ENCODE results near the gene SERINC2. TPM values are rescaled to one million over a fixed set of nuclear protein-coding genes. Genes with fewer than 3 reads are reported as not detected.
"Not testable (repeated sequence)": the region's sequence is repeated elsewhere in the genome, so short reads cannot be mapped to it uniquely, and the experiment has no call there.

The SERINC2 gene
- total RNA-seq, 1 donor from 2014 or later: not detected

DNA sequence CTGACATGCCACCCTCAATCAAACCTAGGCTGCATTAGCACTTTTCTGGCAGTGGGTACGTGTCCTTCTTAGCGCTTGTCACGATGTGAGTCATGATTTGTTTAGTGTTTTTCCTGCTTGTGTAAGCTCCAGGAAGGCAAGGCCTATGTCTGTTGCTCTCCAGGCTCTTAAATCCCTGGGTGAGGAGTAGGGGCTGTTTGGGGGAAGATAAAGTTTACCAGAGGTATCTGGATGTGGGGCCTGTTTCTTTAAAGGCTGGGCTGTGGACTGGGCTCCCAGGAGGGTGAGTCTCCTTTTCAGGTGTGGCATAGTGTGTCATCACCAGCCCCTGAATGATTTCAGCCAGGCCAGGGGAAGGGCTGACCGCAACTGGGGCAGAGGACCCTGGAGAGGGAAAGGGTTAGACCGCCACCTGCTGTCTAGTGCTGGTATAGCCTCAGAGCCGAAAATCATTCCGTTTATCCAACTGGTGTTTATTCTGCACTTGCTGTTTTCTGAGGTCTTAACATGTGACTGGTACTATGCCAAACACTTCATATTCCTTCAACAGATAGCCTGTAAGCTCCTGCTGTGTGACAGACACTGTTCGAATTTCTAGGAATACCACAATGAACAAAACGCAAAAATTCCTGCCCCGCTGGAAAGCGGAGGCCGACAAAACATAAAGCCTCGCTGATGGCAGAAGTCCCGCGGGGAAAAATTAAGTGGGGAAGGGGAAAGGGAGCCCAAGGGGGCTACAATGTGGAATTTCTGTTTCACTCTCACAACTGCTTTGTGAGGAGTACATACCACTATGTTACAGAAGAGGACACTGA lies 9.7 kb downstream of the SERINC2 start:
- peak; percentile 26 for DNase-seq (ENCODE audit: low spot score)
- H3K4me3 Mint-ChIP-seq: no peak overlapping the region
- no peaks in the 10 kb centered on the region for H3K36me3 Mint-ChIP-seq (ENCODE audit: low read depth)
- no peaks in the 10 kb centered on the region for H3K9me3 Mint-ChIP-seq
- peaks cover 7% of the 10 kb centered on the region for H3K4me1 Mint-ChIP-seq (ENCODE audit: low read depth)
- peaks cover 20% of the 10 kb centered on the region for H3K27me3 Mint-ChIP-seq (ENCODE audit: insufficient read depth)
- intact Hi-C loops (cut with micrococcal nuclease): loop anchor here (1.0 to 2.0 kb wide), 5 partner anchors 28 to 260 kb away; partner anchors contain the start of genes SNRNP40 and ZCCHC17
- peak overlapping the region; percentile 34 for H3K27ac Mint-ChIP-seq

GRCh38 chr1:31423418-31423947 lies 10.5 kb downstream of the SERINC2 start:
- intact Hi-C loops (cut with micrococcal nuclease): loop anchor here (2.0 kb wide), 1 partner anchor 127 kb away; the partner anchor contains the start of genes SNRNP40 and ZCCHC17
- Mint-ChIP-seq H3K9me3 (no peaks in the 10 kb centered on the region), H3K4me1 (ENCODE audit: low read depth) (peaks cover 7% of the 10 kb centered on the region), H3K4me3 (no peak overlapping the region), H3K27ac (no peak overlapping the region), H3K36me3 (ENCODE audit: low read depth) (no peaks in the 10 kb centered on the region), H3K27me3 (ENCODE audit: insufficient read depth) (peaks cover 18% of the 10 kb centered on the region)
- no peak for DNase-seq (ENCODE audit: low spot score)

DNA sequence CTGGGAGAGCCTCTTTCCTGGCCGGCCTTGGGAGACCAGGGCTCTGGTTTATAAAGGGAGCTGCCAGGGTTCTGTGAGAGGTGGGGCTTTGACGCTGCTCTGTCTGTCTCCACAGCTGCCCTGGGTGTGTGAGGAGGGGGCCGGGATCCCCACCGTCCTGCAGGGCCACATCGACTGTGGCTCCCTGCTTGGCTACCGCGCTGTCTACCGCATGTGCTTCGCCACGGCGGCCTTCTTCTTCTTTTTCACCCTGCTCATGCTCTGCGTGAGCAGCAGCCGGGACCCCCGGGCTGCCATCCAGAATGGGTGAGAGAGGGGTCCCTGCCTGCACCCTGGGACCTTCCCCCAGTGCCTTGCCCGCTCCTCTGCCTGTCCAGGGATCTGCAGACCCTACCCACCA lies 11.6 kb downstream of the SERINC2 start:
- Mint-ChIP-seq H3K27ac (no peak overlapping the region), H3K4me1 (ENCODE audit: low read depth) (peaks cover 7% of the 10 kb centered on the region), H3K9me3 (no peaks in the 10 kb centered on the region), H3K4me3 (no peak overlapping the region), H3K27me3 (ENCODE audit: insufficient read depth) (peaks cover 18% of the 10 kb centered on the region), H3K36me3 (ENCODE audit: low read depth) (no peaks in the 10 kb centered on the region)
- intact Hi-C loops (cut with micrococcal nuclease): no loop called here
- DNase-seq (ENCODE audit: low spot score): no peak

DNA sequence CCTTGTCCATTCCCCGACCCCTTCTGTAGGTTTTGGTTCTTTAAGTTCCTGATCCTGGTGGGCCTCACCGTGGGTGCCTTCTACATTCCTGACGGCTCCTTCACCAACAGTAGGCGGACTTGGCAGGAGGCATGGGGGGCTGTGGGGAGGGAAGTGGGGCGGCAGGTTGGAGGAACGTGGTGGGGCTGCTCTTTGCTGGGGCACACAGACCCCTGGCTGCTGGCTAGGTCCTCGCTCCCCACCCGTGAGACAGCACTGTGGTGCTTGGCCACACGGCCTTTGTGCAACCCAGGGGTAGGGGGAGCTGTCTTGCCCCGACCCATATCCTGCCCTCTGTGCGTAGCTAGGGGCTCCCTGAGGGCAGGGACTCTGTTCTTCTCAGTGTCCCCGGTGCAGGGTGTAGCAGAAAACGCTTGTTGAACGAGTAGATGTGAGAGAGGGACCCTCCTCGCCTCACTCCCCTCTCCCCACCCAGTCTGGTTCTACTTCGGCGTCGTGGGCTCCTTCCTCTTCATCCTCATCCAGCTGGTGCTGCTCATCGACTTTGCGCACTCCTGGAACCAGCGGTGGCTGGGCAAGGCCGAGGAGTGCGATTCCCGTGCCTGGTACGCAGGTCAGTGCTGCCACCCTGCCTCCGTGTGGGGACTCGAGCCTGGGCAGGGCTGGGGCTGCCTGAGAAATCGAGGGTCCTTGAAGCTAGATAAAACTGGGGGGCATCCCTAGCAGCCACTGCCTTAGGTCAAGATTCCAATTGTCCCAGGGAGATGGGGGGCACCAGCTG lies 12.5 kb downstream of the SERINC2 start:
- H3K36me3 Mint-ChIP-seq (ENCODE audit: low read depth): no peaks in the 10 kb centered on the region
- no peak overlapping the region for H3K27ac Mint-ChIP-seq
- DNase-seq (ENCODE audit: low spot score): no peak
- peaks cover 16% of the 10 kb centered on the region for H3K27me3 Mint-ChIP-seq (ENCODE audit: insufficient read depth)
- H3K4me3 Mint-ChIP-seq: no peak overlapping the region
- H3K4me1 Mint-ChIP-seq (ENCODE audit: low read depth): peaks cover 7% of the 10 kb centered on the region
- intact Hi-C loops (cut with micrococcal nuclease): no loop called here
- no peaks in the 10 kb centered on the region for H3K9me3 Mint-ChIP-seq

DNA sequence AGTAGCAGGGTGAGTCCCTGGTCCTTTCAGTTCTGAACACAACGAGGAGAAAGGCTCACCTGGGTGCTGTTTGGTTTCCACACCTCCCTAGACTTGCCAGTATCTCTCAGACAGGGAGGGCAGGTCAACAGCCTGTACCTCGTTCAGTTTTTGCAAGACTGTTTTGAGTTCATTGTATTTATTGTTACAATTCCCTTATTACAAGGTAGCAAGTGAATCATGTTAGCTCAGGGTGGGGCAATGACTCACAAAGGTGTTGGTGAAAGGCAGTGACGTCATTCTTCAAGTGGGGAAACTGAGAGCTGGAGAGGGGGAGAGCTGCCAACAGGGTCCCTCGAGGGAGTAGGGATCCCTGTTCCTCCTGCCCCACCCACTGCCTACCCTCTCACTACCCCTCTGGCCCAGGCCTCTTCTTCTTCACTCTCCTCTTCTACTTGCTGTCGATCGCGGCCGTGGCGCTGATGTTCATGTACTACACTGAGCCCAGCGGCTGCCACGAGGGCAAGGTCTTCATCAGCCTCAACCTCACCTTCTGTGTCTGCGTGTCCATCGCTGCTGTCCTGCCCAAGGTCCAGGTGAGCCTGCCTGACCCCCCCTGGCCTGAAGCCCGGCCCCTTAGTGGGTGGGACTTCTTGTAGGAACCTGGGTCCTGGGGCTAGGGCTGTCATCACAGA lies 13.4 kb downstream of the SERINC2 start:
- no peak overlapping the region for H3K27ac Mint-ChIP-seq
- peaks cover 15% of the 10 kb centered on the region for H3K27me3 Mint-ChIP-seq (ENCODE audit: insufficient read depth)
- no peaks in the 10 kb centered on the region for H3K9me3 Mint-ChIP-seq
- no peak for DNase-seq (ENCODE audit: low spot score)
- intact Hi-C loops (cut with micrococcal nuclease): no loop called here
- no peak overlapping the region for H3K4me3 Mint-ChIP-seq
- H3K36me3 Mint-ChIP-seq (ENCODE audit: low read depth): no peaks in the 10 kb centered on the region
- H3K4me1 Mint-ChIP-seq (ENCODE audit: low read depth): peaks cover 7% of the 10 kb centered on the region

DNA sequence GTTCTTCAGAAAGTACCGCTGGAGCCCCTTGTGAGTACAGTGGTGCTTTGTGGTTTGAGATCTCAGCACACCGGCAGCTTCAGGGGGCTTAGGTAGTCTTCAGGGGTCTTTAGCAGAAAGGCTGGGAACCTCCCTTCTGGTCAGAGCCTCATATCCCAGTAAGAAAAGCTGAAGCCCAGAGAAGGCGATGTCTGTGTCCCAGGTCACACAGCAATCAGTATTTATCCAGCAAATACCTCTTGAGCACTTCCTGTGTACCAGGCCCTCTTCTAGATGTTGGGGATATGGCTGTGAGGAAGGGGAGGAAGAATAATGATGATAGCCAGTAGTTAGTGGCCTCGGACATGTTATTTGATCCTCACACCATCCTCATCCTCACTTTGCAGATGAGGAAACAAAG lies 14.3 kb downstream of the SERINC2 start:
- H3K9me3 Mint-ChIP-seq: no peaks in the 10 kb centered on the region
- H3K27me3 Mint-ChIP-seq (ENCODE audit: insufficient read depth): peaks cover 15% of the 10 kb centered on the region
- H3K4me1 Mint-ChIP-seq (ENCODE audit: low read depth): peaks cover 7% of the 10 kb centered on the region
- no peak overlapping the region for H3K4me3 Mint-ChIP-seq
- intact Hi-C loops (cut with micrococcal nuclease): no loop called here
- DNase-seq (ENCODE audit: low spot score): no peak
- H3K36me3 Mint-ChIP-seq (ENCODE audit: low read depth): no peaks in the 10 kb centered on the region
- no peak overlapping the region for H3K27ac Mint-ChIP-seq

DNA sequence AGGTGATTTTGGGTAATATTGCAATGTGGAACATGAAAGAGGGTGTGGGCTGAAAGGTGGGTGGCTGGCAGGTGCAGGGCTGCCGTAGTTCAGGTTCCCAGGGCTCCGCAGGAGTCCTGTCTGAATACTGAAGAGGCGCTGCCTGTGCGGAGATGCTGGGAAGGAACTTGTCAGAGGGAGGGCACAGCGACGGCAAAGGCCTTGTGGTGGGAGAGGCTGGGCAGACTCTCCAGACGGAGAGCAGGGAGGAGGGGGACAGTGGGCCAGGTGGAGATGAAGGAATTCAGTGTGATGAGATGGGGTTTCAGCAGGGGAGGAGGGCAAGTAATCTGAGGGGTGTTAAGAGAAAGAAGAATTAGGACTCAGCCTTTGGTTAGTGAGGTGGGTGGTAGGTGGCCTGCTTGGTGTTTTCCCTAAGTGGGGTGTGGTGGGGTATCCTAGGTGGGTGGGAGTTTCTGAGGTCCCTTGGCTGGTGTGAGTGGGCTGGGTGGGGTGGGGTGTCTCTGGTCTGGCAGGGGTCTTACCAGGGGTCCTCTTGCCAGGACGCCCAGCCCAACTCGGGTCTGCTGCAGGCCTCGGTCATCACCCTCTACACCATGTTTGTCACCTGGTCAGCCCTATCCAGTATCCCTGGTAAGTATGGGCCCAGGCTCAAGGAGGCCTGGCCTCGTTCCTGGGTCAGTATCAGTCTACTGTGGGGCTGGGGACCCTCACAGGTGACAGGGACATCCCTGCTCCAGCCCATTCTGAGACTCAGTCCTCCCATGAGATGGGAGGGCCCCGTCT lies 15.6 kb downstream of the SERINC2 start:
- H3K4me1 Mint-ChIP-seq (ENCODE audit: low read depth): no peaks in the 10 kb centered on the region
- no peak overlapping the region for H3K4me3 Mint-ChIP-seq
- intact Hi-C loops (cut with micrococcal nuclease): no loop called here
- H3K36me3 Mint-ChIP-seq (ENCODE audit: low read depth): no peaks in the 10 kb centered on the region
- H3K27ac Mint-ChIP-seq: no peak overlapping the region
- H3K27me3 Mint-ChIP-seq (ENCODE audit: insufficient read depth): peaks cover 7% of the 10 kb centered on the region
- no peak for DNase-seq (ENCODE audit: low spot score)
- no peaks in the 10 kb centered on the region for H3K9me3 Mint-ChIP-seq

GRCh38 chr1:31429583-31429982 lies 16.6 kb downstream of the SERINC2 start:
- no peak overlapping the region for H3K27ac Mint-ChIP-seq
- DNase-seq (ENCODE audit: low spot score): no peak

DNA sequence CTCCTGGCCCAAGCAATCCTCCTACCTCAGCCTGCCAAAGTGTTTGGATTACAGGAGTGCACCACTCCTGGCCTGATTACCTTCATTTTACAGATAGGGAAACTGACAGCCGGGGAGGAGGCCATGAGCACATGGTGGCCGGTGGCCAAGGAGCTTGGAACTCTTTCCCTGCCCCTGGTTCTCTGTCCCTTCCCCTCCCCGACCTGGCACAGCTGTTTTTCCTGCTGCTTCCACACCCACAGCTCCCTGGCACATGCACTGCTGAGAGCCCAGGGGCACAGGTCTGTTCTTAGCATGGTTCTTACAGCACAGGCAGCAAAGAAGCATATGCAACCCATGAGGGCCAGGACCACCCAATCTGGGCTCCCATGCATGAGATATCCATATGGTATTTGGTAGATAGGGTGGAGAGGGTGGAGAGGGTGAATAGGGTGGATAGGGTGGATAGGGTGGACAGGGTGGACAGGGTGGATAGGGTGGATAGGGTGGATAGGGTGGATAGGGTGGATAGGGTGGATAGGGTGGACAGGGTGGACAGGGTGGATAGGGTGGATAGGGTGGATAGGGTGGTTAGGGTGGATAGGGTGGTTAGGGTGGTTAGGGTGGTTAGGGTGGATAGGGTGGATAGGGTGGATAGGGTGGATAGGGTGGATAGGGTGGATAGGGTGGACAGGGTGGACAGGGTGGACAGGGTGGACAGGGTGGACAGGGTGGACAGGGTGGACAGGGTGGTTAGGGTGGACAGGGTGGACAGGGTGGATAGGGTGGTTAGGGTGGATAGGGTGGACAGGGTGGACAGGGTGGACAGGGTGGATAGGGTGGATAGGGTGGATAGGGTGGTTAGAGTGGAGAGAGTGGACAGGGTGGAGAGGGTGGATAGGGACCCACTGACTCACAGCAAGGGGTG lies 18.6 kb downstream of the SERINC2 start:
- DNase-seq (ENCODE audit: low spot score); H3K4me1 Mint-ChIP-seq (ENCODE audit: low read depth); H3K4me3 Mint-ChIP-seq; H3K27me3 Mint-ChIP-seq (ENCODE audit: insufficient read depth); intact Hi-C loops (cut with micrococcal nuclease); H3K27ac Mint-ChIP-seq; H3K36me3 Mint-ChIP-seq (ENCODE audit: low read depth); H3K9me3 Mint-ChIP-seq: not testable (repeated sequence)

More at GRCh38 chr1:31429583-31429982, 16.6 kb downstream of the SERINC2 start:
- intact Hi-C loops (cut with micrococcal nuclease): no loop called here
- Mint-ChIP-seq H3K27me3 (ENCODE audit: insufficient read depth) (no peaks in the 10 kb centered on the region), H3K36me3 (ENCODE audit: low read depth) (no peaks in the 10 kb centered on the region), H3K4me1 (ENCODE audit: low read depth) (no peaks in the 10 kb centered on the region), H3K4me3 (no peak overlapping the region), H3K9me3 (no peaks in the 10 kb centered on the region)

- Mint-ChIP-seq H3K9me3 (no peaks in the 10 kb centered on the region), H3K27me3 (ENCODE audit: insufficient read depth) (peaks cover 1% of the 10 kb centered on the region), H3K4me1 (ENCODE audit: low read depth) (no peaks in the 10 kb centered on the region), H3K36me3 (ENCODE audit: low read depth) (no peaks in the 10 kb centered on the region), H3K27ac (no peak overlapping the region), H3K4me3 (no peak overlapping the region)
- no peak for DNase-seq (ENCODE audit: low spot score)
- intact Hi-C loops (cut with micrococcal nuclease): no loop called here
Measured at GRCh38 chr1:31432592-31433395, 19.8 kb downstream of the SERINC2 start.

DNA sequence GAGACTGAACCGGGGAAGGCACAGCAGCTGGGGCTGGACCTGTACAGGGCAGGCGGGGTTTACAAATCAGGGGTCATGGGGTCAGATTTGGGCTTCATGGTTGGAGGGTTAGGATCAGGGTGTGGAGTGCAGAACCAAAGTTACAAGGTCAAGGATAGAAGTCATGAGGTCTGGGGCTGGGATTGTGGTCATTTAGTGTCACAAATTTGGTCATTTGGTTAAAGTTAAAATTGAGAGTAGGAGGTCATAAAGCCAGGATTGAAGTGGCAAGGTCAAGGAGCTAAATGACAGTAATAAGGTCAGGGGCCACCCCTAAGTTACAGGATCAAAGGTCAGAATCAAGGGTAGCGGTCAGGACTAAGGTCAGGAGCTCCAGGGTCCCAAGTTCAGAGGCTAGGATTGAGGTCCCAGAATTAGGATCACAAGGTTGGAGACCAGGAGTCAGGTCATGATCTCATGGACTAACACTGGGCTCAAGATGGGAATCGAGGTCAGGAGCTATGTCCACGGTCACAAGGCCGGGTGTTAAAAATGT lies 20.4 kb downstream of the SERINC2 start:
- Mint-ChIP-seq H3K9me3 (no peaks in the 10 kb centered on the region), H3K4me1 (ENCODE audit: low read depth) (no peaks in the 10 kb centered on the region), H3K27me3 (ENCODE audit: insufficient read depth) (peaks cover 1% of the 10 kb centered on the region), H3K4me3 (no peak overlapping the region), H3K27ac (no peak overlapping the region), H3K36me3 (ENCODE audit: low read depth) (no peaks in the 10 kb centered on the region)
- DNase-seq (ENCODE audit: low spot score): no peak
- intact Hi-C loops (cut with micrococcal nuclease): no loop called here

Data from activated T-helper 1 cell treated with anti-CD3 and anti-CD28 coated beads, Interleukin-12 subunit alpha, Interleukin-12 subunit beta, Interleukin-2, Interleukin-4 antibody, amounts not matched to agents 30 ng/mL and 10 ng/mL and 1 ng/mL, durations not matched to agents 14 hours and 24 hours and 36 hours (primary cell).